Mucosa of rectum (tissue), 2 donors: Measurements from ENCODE around the gene PLEKHH1.
"Not testable (repeated sequence)": the region's sequence is repeated elsewhere in the genome, so short reads cannot be mapped to it uniquely, and the experiment has no call there.

Experiments
- H3K27ac ChIP-seq, 2 donors: one replicate each; pipeline ENCODE4 v1.7.0; 2013; ENCODE audit warnings: inconsistent platforms in 2 of 2, low read depth in 2 of 2, low read length in 2 of 2
- H3K27me3 ChIP-seq, 2 donors: one replicate each; pipeline ENCODE4 v1.7.0; 2013; ENCODE audit warnings: low read length in 2 of 2; ENCODE audit not compliant: control insufficient read depth in 2 of 2, insufficient read depth in 2 of 2
- H3K36me3 ChIP-seq, 2 donors: one replicate each; pipeline ENCODE4 v1.7.0; 2013; ENCODE audit warnings: low read length in 2 of 2; ENCODE audit not compliant: control insufficient read depth in 2 of 2, insufficient read depth in 2 of 2
- H3K4me1 ChIP-seq, 2 donors: one replicate each; pipeline ENCODE4 v1.7.0; 2013; ENCODE audit warnings: low read length in 2 of 2, mild to moderate bottlenecking in 1 of 2; ENCODE audit not compliant: control insufficient read depth in 2 of 2, insufficient read depth in 2 of 2
- H3K4me3 ChIP-seq, 2 donors: one replicate each; pipeline ENCODE4 v1.7.0; 2013; ENCODE audit warnings: low read length in 2 of 2
- H3K9ac ChIP-seq, 2 donors: one replicate each; pipeline ENCODE4 v1.7.0; 2013; ENCODE audit warnings: low read length in 2 of 2, low read depth in 1 of 2, mild to moderate bottlenecking in 1 of 2
- H3K9me3 ChIP-seq, 2 donors: one replicate each; pipeline ENCODE4 v1.7.0; 2013; ENCODE audit warnings: low read length in 2 of 2; ENCODE audit not compliant: control insufficient read depth in 2 of 2
- donor health status: healthy.
- donor health status: Normal muscosa, but diverticular disease.

Gene PLEKHH1

GRCh38 chr14:67529947-67530935 is 2.8 kb upstream of the PLEKHH1 start:
- no peak overlapping the region for H3K4me3 ChIP-seq
- peaks cover 3 to 16% of the 10 kb centered on the region in 2 donors for H3K4me1 ChIP-seq
- H3K27ac ChIP-seq = no peak overlapping the region
- no peak overlapping the region for H3K9ac ChIP-seq
- no peaks in the 10 kb centered on the region for H3K9me3 ChIP-seq
- H3K27me3 ChIP-seq = no peaks in the 10 kb centered on the region
- no peaks in the 10 kb centered on the region for H3K36me3 ChIP-seq

GRCh38 chr14:67532606-67532997 is 488 bp upstream of the PLEKHH1 start:
- Histone ChIP-seq H3K27me3 (no peaks in the 10 kb centered on the region), H3K4me1 (peaks cover 3 to 12% of the 10 kb centered on the region in 2 donors), H3K9ac (peak overlapping the region; percentile 70 to 91), H3K4me3 (peak overlapping the region; percentile 76 to 81), H3K27ac (peak overlapping the region; percentile 89 to 90), H3K9me3 (no peaks in the 10 kb centered on the region), H3K36me3 (peaks cover 3 to 4% of the 10 kb centered on the region in 2 donors)

DNA sequence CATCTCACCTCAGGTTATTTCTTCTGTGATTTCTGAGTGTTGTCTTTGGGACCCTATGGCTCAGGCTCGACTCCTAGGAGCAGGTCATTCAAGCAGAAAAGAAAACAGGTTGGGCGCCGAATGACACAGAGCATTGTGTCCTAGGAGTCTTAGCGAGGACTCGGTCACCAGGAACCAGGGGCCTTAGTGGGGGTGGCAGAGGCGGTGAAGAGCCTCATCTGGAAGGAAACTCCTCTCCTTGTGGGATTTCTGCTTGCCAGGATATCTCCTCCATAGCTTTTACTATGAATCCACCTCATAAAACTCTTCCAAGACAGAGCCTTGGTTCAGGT is 630 bp downstream of the PLEKHH1 start:
- H3K27me3 ChIP-seq = no peaks in the 10 kb centered on the region
- peaks cover 3 to 14% of the 10 kb centered on the region in 2 donors for H3K4me1 ChIP-seq
- peak overlapping the region; percentile 89 to 90 for H3K27ac ChIP-seq
- peak overlapping the region; percentile 76 to 81 for H3K4me3 ChIP-seq
- peak overlapping the region; percentile 72 to 91 for H3K9ac ChIP-seq
- H3K9me3 ChIP-seq = no peaks in the 10 kb centered on the region
- H3K36me3 ChIP-seq = peaks cover 3 to 4% of the 10 kb centered on the region in 2 donors

- peaks cover 3 to 4% of the 10 kb centered on the region in 2 donors for H3K36me3 ChIP-seq
- H3K9ac ChIP-seq = no peak overlapping the region
- no peak overlapping the region for H3K27ac ChIP-seq
- peaks cover 3 to 19% of the 10 kb centered on the region in 2 donors for H3K4me1 ChIP-seq
- no peaks in the 10 kb centered on the region for H3K27me3 ChIP-seq
- no peak overlapping the region for H3K4me3 ChIP-seq
- no peaks in the 10 kb centered on the region for H3K9me3 ChIP-seq
Measured at GRCh38 chr14:67536087-67536486, 3.0 kb downstream of the PLEKHH1 start.

DNA sequence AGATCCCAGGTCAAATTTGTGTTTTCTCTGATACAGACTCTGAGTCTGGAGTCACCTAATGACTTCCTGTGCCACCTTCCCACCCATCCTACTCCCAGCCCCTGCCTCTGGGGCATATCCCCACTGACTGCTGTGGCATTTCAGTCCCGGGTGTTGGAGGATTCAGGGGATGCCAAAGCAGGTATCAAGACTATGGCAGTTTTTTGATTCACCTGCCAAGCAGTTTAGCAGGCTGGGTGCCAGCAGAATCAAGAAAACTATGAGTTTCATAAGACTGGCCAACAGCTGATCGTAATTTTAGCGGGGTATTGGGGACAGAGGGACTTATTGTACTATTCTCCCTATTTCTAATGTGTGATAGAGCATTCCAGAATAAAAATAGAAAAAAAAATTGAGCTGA is 4.6 kb downstream of the PLEKHH1 start:
- peaks cover 7 to 24% of the 10 kb centered on the region in 2 donors for H3K4me1 ChIP-seq
- H3K27me3 ChIP-seq = no peaks in the 10 kb centered on the region
- H3K9ac ChIP-seq = no peak overlapping the region
- no peak overlapping the region for H3K27ac ChIP-seq
- peaks cover 3 to 4% of the 10 kb centered on the region in 2 donors for H3K36me3 ChIP-seq
- no peak overlapping the region for H3K4me3 ChIP-seq
- no peaks in the 10 kb centered on the region for H3K9me3 ChIP-seq

- no peak overlapping the region for H3K4me3 ChIP-seq
- no peak overlapping the region for H3K27ac ChIP-seq
- H3K27me3 ChIP-seq = no peaks in the 10 kb centered on the region
- H3K36me3 ChIP-seq = peaks cover 3 to 4% of the 10 kb centered on the region in 2 donors
- H3K4me1 ChIP-seq = peaks cover 4 to 24% of the 10 kb centered on the region in 2 donors
- H3K9ac ChIP-seq = no peak overlapping the region
- no peaks in the 10 kb centered on the region for H3K9me3 ChIP-seq
Measured at GRCh38 chr14:67538501-67538900, 5.4 kb downstream of the PLEKHH1 start.

DNA sequence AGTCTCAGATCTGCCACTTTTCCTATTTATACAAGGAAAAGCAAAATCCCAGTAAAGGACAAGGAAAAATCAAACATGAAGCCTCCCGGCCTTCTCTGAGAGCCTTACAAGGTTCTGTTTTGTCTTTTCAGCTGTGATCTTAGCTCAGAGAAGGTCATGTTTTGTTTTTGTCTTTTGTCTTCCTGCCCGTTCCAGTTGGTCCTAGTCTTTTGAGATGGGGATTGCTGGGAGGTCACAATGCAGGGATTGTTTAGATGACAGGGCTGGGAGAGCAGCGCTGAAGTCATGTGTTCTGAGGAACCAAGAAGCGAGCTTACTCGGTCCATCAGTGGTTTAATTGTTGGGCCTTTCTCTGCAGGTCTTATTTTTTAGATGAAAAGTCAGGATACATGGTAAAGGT is 6.0 kb downstream of the PLEKHH1 start:
- no peak overlapping the region for H3K27ac ChIP-seq
- H3K9me3 ChIP-seq = no peaks in the 10 kb centered on the region
- H3K36me3 ChIP-seq = peaks cover 3 to 4% of the 10 kb centered on the region in 2 donors
- H3K4me3 ChIP-seq = no peak overlapping the region
- H3K27me3 ChIP-seq = no peaks in the 10 kb centered on the region
- H3K9ac ChIP-seq = no peak overlapping the region
- H3K4me1 ChIP-seq = peaks cover 4 to 24% of the 10 kb centered on the region in 2 donors

DNA sequence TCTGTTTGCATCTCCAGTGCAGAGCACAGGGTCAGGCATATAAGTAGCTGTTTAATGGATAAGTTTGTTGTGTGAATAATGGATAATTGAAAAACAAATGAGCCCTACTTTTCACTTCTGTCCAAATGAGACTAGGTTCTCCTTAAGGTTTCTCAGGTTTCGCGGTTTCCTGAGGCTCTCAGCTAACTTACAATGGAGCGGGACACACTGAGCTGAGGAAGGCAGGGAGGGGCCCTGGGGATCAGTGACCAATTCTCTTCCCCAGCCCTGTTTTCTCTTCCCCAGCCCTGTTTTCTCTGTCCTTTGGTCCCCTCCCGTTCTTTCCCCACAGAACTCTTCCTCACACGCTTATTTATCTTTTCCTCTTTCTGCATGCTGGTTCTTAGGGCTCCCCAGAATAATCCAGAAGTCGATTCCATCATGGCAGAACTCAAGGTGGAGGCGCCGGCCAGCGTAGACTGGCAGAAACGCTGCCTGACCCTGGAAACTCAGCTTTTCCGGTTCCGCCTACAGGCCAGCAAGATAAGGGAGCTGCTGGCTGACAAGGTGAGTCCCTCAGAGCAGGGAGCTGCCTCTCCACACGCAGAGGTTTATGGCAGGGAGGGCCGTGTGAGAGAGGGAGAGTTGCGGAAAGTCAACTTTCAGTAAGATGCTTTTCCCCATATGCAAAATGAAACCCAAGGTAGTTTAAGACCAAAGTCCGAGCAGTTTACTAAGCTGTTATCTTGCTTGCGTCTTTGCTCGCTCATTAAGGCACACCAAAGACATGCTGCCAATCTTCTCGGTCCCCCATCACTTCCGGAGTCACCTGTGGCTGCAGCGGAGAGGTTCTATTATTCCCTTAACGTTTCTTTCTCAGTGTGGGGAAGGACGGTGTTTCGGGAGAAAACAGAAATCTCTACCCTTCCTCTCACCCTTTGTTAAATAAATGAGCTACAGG is 8.6 kb downstream of the PLEKHH1 start:
- Histone ChIP-seq H3K4me3 (peak overlapping the region; percentile 59 to 69), H3K9ac (peak overlapping the region; percentile 60 to 69), H3K4me1 (peaks cover 4 to 18% of the 10 kb centered on the region in 2 donors), H3K9me3 (no peaks in the 10 kb centered on the region), H3K27me3 (no peaks in the 10 kb centered on the region), H3K36me3 (peaks cover 2 to 7% of the 10 kb centered on the region in 2 donors), H3K27ac (peak overlapping the region; percentile 87 to 95)

- peaks cover 4 to 18% of the 10 kb centered on the region in 2 donors for H3K4me1 ChIP-seq
- H3K4me3 ChIP-seq = peak overlapping the region; percentile 59 to 69
- not testable (repeated sequence) for H3K27me3 ChIP-seq, H3K9me3 ChIP-seq, H3K36me3 ChIP-seq, H3K9ac ChIP-seq
- H3K27ac ChIP-seq = peak overlapping the region; percentile 87 to 95
Measured at GRCh38 chr14:67542620-67543019, 9.5 kb downstream of the PLEKHH1 start.
